NCI-H2171 (cell line): Measurements from ENCODE around the gene TACR3.
"Not testable (repeated sequence)": the region's sequence is repeated elsewhere in the genome, so short reads cannot be mapped to it uniquely, and the experiment has no call there.

Experiments
- DNase-seq: peaks from one replicate; lab custom pipeline; 2025; lab: John Stamatoyannopoulos, UW

The TACR3 gene

GRCh38 chr4:103719830-103720207 lies at the start of gene TACR3:
TSS of gene TACR3 (minus strand) at chr4:103719985. CDS start at chr4:103719675, 310 bp downstream.
- no peak for DNase-seq

- no peak for DNase-seq
Measured at GRCh38 chr4:103757631-103758030, 37.8 kb upstream of the TACR3 start.

GRCh38 chr4:103756741-103757140 lies 37.0 kb upstream of the TACR3 start:
- no peak for DNase-seq

GRCh38 chr4:103754844-103755243 lies 35.1 kb upstream of the TACR3 start:
- peak; percentile 40 for DNase-seq

GRCh38 chr4:103753868-103754653 lies 34.3 kb upstream of the TACR3 start:
- DNase-seq: no peak

- not testable (repeated sequence) for DNase-seq
Measured at GRCh38 chr4:103723150-103723549, 3.4 kb upstream of the TACR3 start.

GRCh38 chr4:103721251-103721650 lies 1.5 kb upstream of the TACR3 start:
- DNase-seq: no peak

- no peak for DNase-seq
Measured at GRCh38 chr4:103720661-103721060, 876 bp upstream of the TACR3 start.

GRCh38 chr4:103719105-103719829 lies 518 bp downstream of the TACR3 start:
- DNase-seq: no peak

GRCh38 chr4:103692615-103693014 lies 27.2 kb downstream of the TACR3 start:
- no peak for DNase-seq

- DNase-seq: no peak
Measured at GRCh38 chr4:103673983-103674382, 45.8 kb downstream of the TACR3 start.

GRCh38 chr4:103666764-103667163 lies 53.0 kb downstream of the TACR3 start:
- DNase-seq: not testable (repeated sequence)

GRCh38 chr4:103664436-103665075 lies 55.2 kb downstream of the TACR3 start:
- no peak for DNase-seq

GRCh38 chr4:103648541-103648940 lies 71.2 kb downstream of the TACR3 start:
- DNase-seq: no peak

- DNase-seq: no peak
Measured at GRCh38 chr4:103645991-103646390, 73.8 kb downstream of the TACR3 start.

- DNase-seq: no peak
Measured at GRCh38 chr4:103634236-103634635, 85.5 kb downstream of the TACR3 start.

- DNase-seq: no peak
Measured at GRCh38 chr4:103626296-103626695, 93.5 kb downstream of the TACR3 start.

GRCh38 chr4:103591841-103592240 lies 127.9 kb downstream of the TACR3 start:
- DNase-seq: no peak

- no peak for DNase-seq
Measured at GRCh38 chr4:103567591-103567990, 152.2 kb downstream of the TACR3 start.

- not testable (repeated sequence) for DNase-seq
Measured at GRCh38 chr4:103559178-103559577, 160.6 kb downstream of the TACR3 start.
